Osteocyte (in vitro differentiated cells): ENCODE data around the gene CALD1. TPM values are rescaled to one million over a fixed set of nuclear protein-coding genes. Genes with fewer than 3 reads are reported as not detected.

ENCODE experiments used
- DNase-seq: peaks from one replicate; pipeline ENCODE4 v3.0.0; 2021; ENCODE audit warnings: mixed read lengths; ENCODE audit not compliant: unreplicated experiment; ENCODE audit errors: extremely low spot score
- H3K27ac Mint-ChIP-seq: one replicate; pipeline ENCODE4 v1.8.0; 2021; ENCODE audit warnings: mild to moderate bottlenecking, mixed read lengths; ENCODE audit not compliant: unreplicated experiment
- H3K27me3 Mint-ChIP-seq: one replicate; pipeline ENCODE4 v1.8.0; 2021; ENCODE audit warnings: mixed read lengths; ENCODE audit not compliant: unreplicated experiment
- H3K36me3 Mint-ChIP-seq: one replicate; pipeline ENCODE4 v1.8.0; 2021; ENCODE audit warnings: mixed read lengths; ENCODE audit not compliant: unreplicated experiment
- H3K4me1 Mint-ChIP-seq: one replicate; pipeline ENCODE4 v1.8.0; 2021; ENCODE audit warnings: mixed read lengths; ENCODE audit not compliant: unreplicated experiment
- H3K4me3 Mint-ChIP-seq: one replicate; pipeline ENCODE4 v1.8.0; 2021; ENCODE audit warnings: mild to moderate bottlenecking, moderate library complexity, mixed read lengths; ENCODE audit not compliant: unreplicated experiment
- H3K9me3 Mint-ChIP-seq: one replicate; pipeline ENCODE4 v1.8.0; 2021; ENCODE audit warnings: mixed read lengths; ENCODE audit not compliant: unreplicated experiment
- total RNA-seq: library from RNA; stranded (reverse); gene quantifications from 2 replicates; pipeline ENCODE4 v1.2.1, GENCODE V29; 2021
- TF ChIP-seq, protein P1 (sequence below): fragments of 200-600 bp; sonication (generic); IDR thresholded peaks from 2 replicates; pipeline ENCODE4 v1.5.0; 2021; ENCODE audit warnings: antibody characterized with exemption, mild to moderate bottlenecking, moderate library complexity

CALD1 gene
- total RNA-seq, 1 donor from 2014 or later, result 807 TPM

DNA sequence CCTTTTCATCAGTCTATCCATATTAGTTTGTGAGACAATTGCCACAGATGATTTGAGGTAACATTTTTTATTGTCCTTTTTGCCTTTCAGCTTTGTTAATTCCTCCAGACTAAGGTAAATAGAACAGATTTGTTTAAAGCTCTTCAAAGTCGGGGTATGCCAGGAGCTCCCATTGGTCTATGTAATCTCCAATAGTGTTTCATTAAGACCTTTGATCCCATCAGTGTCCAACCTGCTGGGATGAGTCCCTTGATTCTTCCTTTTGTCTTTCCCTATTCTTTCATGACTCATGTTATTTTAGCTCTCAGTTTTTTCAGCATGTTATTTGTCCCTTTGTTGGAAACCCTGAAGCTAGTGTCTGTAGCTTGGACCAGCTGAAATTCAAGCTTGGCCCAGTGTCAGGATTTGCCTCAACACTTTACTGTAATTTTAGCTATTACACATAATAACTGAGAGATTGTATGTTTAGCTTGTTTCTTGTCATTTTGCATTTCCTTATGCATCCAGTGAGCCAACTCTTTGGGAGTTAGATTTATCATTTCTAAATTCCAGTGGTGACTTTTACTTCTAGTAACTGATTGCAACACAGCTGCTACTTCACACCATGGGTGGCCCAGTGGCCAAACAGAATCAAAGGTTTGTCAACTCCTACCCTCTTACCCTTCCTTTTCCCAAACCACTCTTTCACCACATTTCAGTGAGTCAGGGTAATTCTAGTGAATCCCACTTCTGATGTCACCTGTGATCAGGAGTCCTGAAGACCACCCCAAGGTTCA lies 222.1 kb downstream of the CALD1 start:
- H3K27ac Mint-ChIP-seq, result no peak overlapping the region
- H3K4me3 Mint-ChIP-seq, result no peak overlapping the region
- H3K36me3 Mint-ChIP-seq, result no peaks in the 10 kb centered on the region
- DNase-seq, result no peak
- TF ChIP-seq, protein P1, sequence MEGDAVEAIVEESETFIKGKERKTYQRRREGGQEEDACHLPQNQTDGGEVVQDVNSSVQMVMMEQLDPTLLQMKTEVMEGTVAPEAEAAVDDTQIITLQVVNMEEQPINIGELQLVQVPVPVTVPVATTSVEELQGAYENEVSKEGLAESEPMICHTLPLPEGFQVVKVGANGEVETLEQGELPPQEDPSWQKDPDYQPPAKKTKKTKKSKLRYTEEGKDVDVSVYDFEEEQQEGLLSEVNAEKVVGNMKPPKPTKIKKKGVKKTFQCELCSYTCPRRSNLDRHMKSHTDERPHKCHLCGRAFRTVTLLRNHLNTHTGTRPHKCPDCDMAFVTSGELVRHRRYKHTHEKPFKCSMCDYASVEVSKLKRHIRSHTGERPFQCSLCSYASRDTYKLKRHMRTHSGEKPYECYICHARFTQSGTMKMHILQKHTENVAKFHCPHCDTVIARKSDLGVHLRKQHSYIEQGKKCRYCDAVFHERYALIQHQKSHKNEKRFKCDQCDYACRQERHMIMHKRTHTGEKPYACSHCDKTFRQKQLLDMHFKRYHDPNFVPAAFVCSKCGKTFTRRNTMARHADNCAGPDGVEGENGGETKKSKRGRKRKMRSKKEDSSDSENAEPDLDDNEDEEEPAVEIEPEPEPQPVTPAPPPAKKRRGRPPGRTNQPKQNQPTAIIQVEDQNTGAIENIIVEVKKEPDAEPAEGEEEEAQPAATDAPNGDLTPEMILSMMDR, result no peak
- H3K9me3 Mint-ChIP-seq, result peaks cover 11% of the 10 kb centered on the region
- H3K27me3 Mint-ChIP-seq, result peaks cover under 1% of the 10 kb centered on the region
- H3K4me1 Mint-ChIP-seq, result no peaks in the 10 kb centered on the region

DNA sequence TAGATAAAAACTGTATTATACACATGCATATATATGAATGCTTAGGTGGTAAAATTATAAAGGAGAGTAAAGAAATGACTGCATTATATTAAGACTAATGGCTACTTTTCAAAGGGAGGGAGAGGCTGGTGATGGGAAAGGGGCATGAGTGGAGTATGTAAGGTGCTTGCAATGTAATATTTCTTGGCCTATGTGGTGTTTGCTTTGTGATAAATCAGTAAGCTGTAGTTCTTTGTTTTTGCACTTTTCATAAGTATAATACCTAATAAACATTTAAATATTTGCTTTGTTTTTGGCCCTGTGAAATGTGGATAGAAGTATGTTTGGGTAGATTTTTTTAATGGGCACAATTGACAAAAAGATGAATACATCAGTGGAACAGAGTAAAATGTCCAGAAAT lies 232.8 kb downstream of the CALD1 start:
- no peaks in the 10 kb centered on the region for H3K4me1 Mint-ChIP-seq
- no peaks in the 10 kb centered on the region for H3K36me3 Mint-ChIP-seq
- peaks cover 11% of the 10 kb centered on the region for H3K9me3 Mint-ChIP-seq
- H3K4me3 Mint-ChIP-seq, result no peak overlapping the region
- peaks cover 47% of the 10 kb centered on the region for H3K27me3 Mint-ChIP-seq
- no peak overlapping the region for H3K27ac Mint-ChIP-seq
- DNase-seq, result no peak
- TF ChIP-seq, protein P1, result no peak

Other genes with a start within 250 kb of the CALD1 start
- gene AKR1B15, start 230.5 kb upstream of the CALD1 start, total RNA-seq, result not detected in 2 replicates
- 11.6 and 13.3 TPM in 2 replicates for gene BPGM, start 132.8 kb upstream of the CALD1 start, total RNA-seq
- gene AGBL3, start 206.9 kb downstream of the CALD1 start, total RNA-seq, result 1.2 and 1.3 TPM in 2 replicates